GM13976 (cell line): Measurements from ENCODE around the gene KRTAP3-1.
"Not testable (repeated sequence)": the region's sequence is repeated elsewhere in the genome, so short reads cannot be mapped to it uniquely, and the experiment has no call there.

ENCODE experiments used
- DNase-seq: peaks from one replicate; pipeline ENCODE4 v3.0.0; 2012; ENCODE audit warnings: low spot score
- CTCF ChIP-seq: IDR thresholded peaks from 2 replicates; pipeline ENCODE4 v1.5.1; 2012; ENCODE audit warnings: borderline replicate concordance, mild to moderate bottlenecking; ENCODE audit not compliant: insufficient read depth; ENCODE audit errors: extremely low read depth, missing control alignments, control extremely low read depth
- in situ Hi-C: fragments of 300-500 bp; cut with MboI; formaldehyde crosslinking; loops from one replicate; pipeline ENCODE4 v1.12.0; 2022; ENCODE audit warnings: low sequenced_read_pairs, mixed read lengths, inconsistent platforms; ENCODE audit not compliant: unreplicated experiment

KRTAP3-1 gene

GRCh38 chr17:41003926-41004325, 5.0 kb downstream of the KRTAP3-1 start:
- no peak for DNase-seq
- TF ChIP-seq CTCF, result no peak
- in situ Hi-C loops, result no loop called here

- DNase-seq, result no peak
- TF ChIP-seq CTCF, result no peak
- in situ Hi-C loops, result no loop called here
Measured at GRCh38 chr17:41002814-41003213, 6.1 kb downstream of the KRTAP3-1 start.

- in situ Hi-C loops, result no loop called here
- no peak for TF ChIP-seq CTCF
- DNase-seq, result no peak
Measured at GRCh38 chr17:41001795-41002194, 7.1 kb downstream of the KRTAP3-1 start.

GRCh38 chr17:40999563-40999962, 9.4 kb downstream of the KRTAP3-1 start, which contains the start of gene KRTAP3-2:
Gene KRTAP3-2 (minus strand): TSS chr17:40999906. CDS start chr17:40999853, 53 bp downstream.
- DNase-seq, in situ Hi-C loops: not testable (repeated sequence)

GRCh38 chr17:40997361-40997760, 11.6 kb downstream of the KRTAP3-1 start:
- no peak for DNase-seq
- no peak for TF ChIP-seq CTCF
- in situ Hi-C loops, result no loop called here

GRCh38 chr17:40996829-40997228, 12.1 kb downstream of the KRTAP3-1 start:
- in situ Hi-C loops, result no loop called here
- no peak for TF ChIP-seq CTCF
- no peak for DNase-seq

- DNase-seq, result no peak
- in situ Hi-C loops, result no loop called here
- no peak for TF ChIP-seq CTCF
Measured at GRCh38 chr17:40995116-40995515, 13.8 kb downstream of the KRTAP3-1 start.
